ENCODE results near the gene DNAJC22.
A peak's percentile ranks its signal among the peaks of the same experiment; 100 is the strongest.

Gene DNAJC22

GRCh38 chr12:49342066-49342913, 4.4 kb upstream of the DNAJC22 start:
- H3K36me3 ChIP-seq (ENCODE audit: low read length), result no peaks in the 10 kb centered on the region
- H2AFZ ChIP-seq (ENCODE audit: low read depth, low read length, severe bottlenecking), result no peak overlapping the region
- H3K9me2 ChIP-seq (replicated peaks; ENCODE audit: insufficient read depth, low read length), result no peaks in the 10 kb centered on the region
- H3K79me2 ChIP-seq (ENCODE audit: insufficient read depth, low read length), result no peaks in the 10 kb centered on the region
- H3K27ac ChIP-seq (ENCODE audit: low read depth, low read length), result no peak overlapping the region
- H4K20me1 ChIP-seq (ENCODE audit: low read depth, low read length), result no peaks in the 10 kb centered on the region
- no peak for TF ChIP-seq EZH2phosphoT487 (conservative IDR thresholded peaks at IDR 0.05; ENCODE audit: low read length)
- TF ChIP-seq, protein P1, sequence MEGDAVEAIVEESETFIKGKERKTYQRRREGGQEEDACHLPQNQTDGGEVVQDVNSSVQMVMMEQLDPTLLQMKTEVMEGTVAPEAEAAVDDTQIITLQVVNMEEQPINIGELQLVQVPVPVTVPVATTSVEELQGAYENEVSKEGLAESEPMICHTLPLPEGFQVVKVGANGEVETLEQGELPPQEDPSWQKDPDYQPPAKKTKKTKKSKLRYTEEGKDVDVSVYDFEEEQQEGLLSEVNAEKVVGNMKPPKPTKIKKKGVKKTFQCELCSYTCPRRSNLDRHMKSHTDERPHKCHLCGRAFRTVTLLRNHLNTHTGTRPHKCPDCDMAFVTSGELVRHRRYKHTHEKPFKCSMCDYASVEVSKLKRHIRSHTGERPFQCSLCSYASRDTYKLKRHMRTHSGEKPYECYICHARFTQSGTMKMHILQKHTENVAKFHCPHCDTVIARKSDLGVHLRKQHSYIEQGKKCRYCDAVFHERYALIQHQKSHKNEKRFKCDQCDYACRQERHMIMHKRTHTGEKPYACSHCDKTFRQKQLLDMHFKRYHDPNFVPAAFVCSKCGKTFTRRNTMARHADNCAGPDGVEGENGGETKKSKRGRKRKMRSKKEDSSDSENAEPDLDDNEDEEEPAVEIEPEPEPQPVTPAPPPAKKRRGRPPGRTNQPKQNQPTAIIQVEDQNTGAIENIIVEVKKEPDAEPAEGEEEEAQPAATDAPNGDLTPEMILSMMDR (IDR thresholded peaks at IDR 0.05; ENCODE audit: insufficient read depth, low read length, poor library complexity, severe bottlenecking), result peak; percentile 97
- no peaks in the 10 kb centered on the region for H3K27me3 ChIP-seq (ENCODE audit: low read length)
- no peaks in the 10 kb centered on the region; the same call in 1 of the 2 replicates for H3F3A ChIP-seq (ENCODE audit: insufficient read depth)
- peak overlapping the region; percentile 29 for H3K4me2 ChIP-seq (ENCODE audit: low read depth, low read length, poor library complexity, severe bottlenecking)
- no peak overlapping the region for H3K9ac ChIP-seq (ENCODE audit: low read length)
- no peak overlapping the region for H3K4me3 ChIP-seq (ENCODE audit: insufficient read depth, low read length, poor library complexity, severe bottlenecking)
- no peaks in the 10 kb centered on the region for H3K9me3 ChIP-seq (ENCODE audit: insufficient read depth, low read length)

- no peak overlapping the region for H3K9ac ChIP-seq (ENCODE audit: low read length)
- peak overlapping the region; percentile 29 for H3K4me2 ChIP-seq (ENCODE audit: low read depth, low read length, poor library complexity, severe bottlenecking)
- no peaks in the 10 kb centered on the region; the same call in 1 of the 2 replicates for H3F3A ChIP-seq (ENCODE audit: insufficient read depth)
- no peaks in the 10 kb centered on the region for H3K9me3 ChIP-seq (ENCODE audit: insufficient read depth, low read length)
- TF ChIP-seq, protein P1 (IDR thresholded peaks at IDR 0.05; ENCODE audit: insufficient read depth, low read length, poor library complexity, severe bottlenecking), result no peak
- no peaks in the 10 kb centered on the region for H3K9me2 ChIP-seq (replicated peaks; ENCODE audit: insufficient read depth, low read length)
- no peaks in the 10 kb centered on the region for H3K36me3 ChIP-seq (ENCODE audit: low read length)
- no peak overlapping the region for H3K4me3 ChIP-seq (ENCODE audit: insufficient read depth, low read length, poor library complexity, severe bottlenecking)
- H2AFZ ChIP-seq (ENCODE audit: low read depth, low read length, severe bottlenecking), result no peak overlapping the region
- no peak overlapping the region for H3K27ac ChIP-seq (ENCODE audit: low read depth, low read length)
- H3K79me2 ChIP-seq (ENCODE audit: insufficient read depth, low read length), result no peaks in the 10 kb centered on the region
- no peaks in the 10 kb centered on the region for H3K27me3 ChIP-seq (ENCODE audit: low read length)
- no peaks in the 10 kb centered on the region for H4K20me1 ChIP-seq (ENCODE audit: low read depth, low read length)
Observed at GRCh38 chr12:49342914-49343731, 3.6 kb upstream of the DNAJC22 start.

- no peak overlapping the region for H3K9ac ChIP-seq (ENCODE audit: low read length)
- H3K9me3 ChIP-seq (ENCODE audit: insufficient read depth, low read length), result no peaks in the 10 kb centered on the region
- no peaks in the 10 kb centered on the region for H4K20me1 ChIP-seq (ENCODE audit: low read depth, low read length)
- TF ChIP-seq, protein P1 (IDR thresholded peaks at IDR 0.05; ENCODE audit: insufficient read depth, low read length, poor library complexity, severe bottlenecking), result no peak
- TF ChIP-seq EZH2phosphoT487 (conservative IDR thresholded peaks at IDR 0.05; ENCODE audit: low read length), result no peak
- H3K79me2 ChIP-seq (ENCODE audit: insufficient read depth, low read length), result no peaks in the 10 kb centered on the region
- H3K27me3 ChIP-seq (ENCODE audit: low read length), result no peaks in the 10 kb centered on the region
- H3F3A ChIP-seq (ENCODE audit: insufficient read depth), result no peaks in the 10 kb centered on the region; the same call in 1 of the 2 replicates
- H3K36me3 ChIP-seq (ENCODE audit: low read length), result no peaks in the 10 kb centered on the region
- no peak overlapping the region for H2AFZ ChIP-seq (ENCODE audit: low read depth, low read length, severe bottlenecking)
- H3K9me2 ChIP-seq (replicated peaks; ENCODE audit: insufficient read depth, low read length), result no peaks in the 10 kb centered on the region
- H3K27ac ChIP-seq (ENCODE audit: low read depth, low read length), result no peak overlapping the region
- H3K4me3 ChIP-seq (ENCODE audit: insufficient read depth, low read length, poor library complexity, severe bottlenecking), result no peak overlapping the region
- peak overlapping the region; percentile 26 for H3K4me2 ChIP-seq (ENCODE audit: low read depth, low read length, poor library complexity, severe bottlenecking)
Observed at GRCh38 chr12:49344486-49345050, 2.1 kb upstream of the DNAJC22 start.
